NT2/D1 (cell line): Measurements from ENCODE around the gene B4GALT5.
"Not testable (repeated sequence)": the region's sequence is repeated elsewhere in the genome, so short reads cannot be mapped to it uniquely, and the experiment has no call there.

Experiments used
- DNase-seq: peaks from one replicate; pipeline ENCODE4 v3.0.0-alpha.2; 2011; ENCODE audit warnings: low read depth, low spot score
- H3K27me3 ChIP-seq: 2 replicates; pipeline ENCODE4 v1.6.0; 2011; ENCODE audit warnings: mild to moderate bottlenecking; ENCODE audit not compliant: insufficient read length, insufficient read depth
- H3K36me3 ChIP-seq: 2 replicates; pipeline ENCODE4 v1.6.1; 2011; ENCODE audit warnings: mild to moderate bottlenecking, low read length, mixed read lengths; ENCODE audit not compliant: insufficient read depth, insufficient read length
- H3K4me1 ChIP-seq: 2 replicates; pipeline ENCODE4 v1.5.1; 2011; ENCODE audit not compliant: insufficient read depth, insufficient read length
- H3K4me3 ChIP-seq: 2 replicates; pipeline ENCODE4 v1.5.1; 2011; ENCODE audit warnings: low read depth; ENCODE audit not compliant: insufficient read length
- H3K9ac ChIP-seq: 2 replicates; pipeline ENCODE4 v1.6.0; 2011; ENCODE audit warnings: low read depth; ENCODE audit not compliant: insufficient read length
- H3K9me3 ChIP-seq: 2 replicates; pipeline ENCODE4 v1.5.1; 2011; ENCODE audit warnings: mild to moderate bottlenecking, low read length; ENCODE audit not compliant: insufficient read depth
- SUZ12 ChIP-seq: IDR thresholded peaks from 2 replicates; pipeline ENCODE4 v1.6.1; 2011; ENCODE audit not compliant: insufficient read length, insufficient read depth; ENCODE audit errors: extremely low read depth
- YY1 ChIP-seq: IDR thresholded peaks from 2 replicates; pipeline ENCODE4 v1.6.1; 2011; ENCODE audit not compliant: insufficient read length, insufficient read depth
- ZNF274 ChIP-seq: IDR thresholded peaks from 2 replicates; pipeline ENCODE4 v1.6.1; 2011; ENCODE audit warnings: mild to moderate bottlenecking, low read depth, low read length

Gene B4GALT5

DNA sequence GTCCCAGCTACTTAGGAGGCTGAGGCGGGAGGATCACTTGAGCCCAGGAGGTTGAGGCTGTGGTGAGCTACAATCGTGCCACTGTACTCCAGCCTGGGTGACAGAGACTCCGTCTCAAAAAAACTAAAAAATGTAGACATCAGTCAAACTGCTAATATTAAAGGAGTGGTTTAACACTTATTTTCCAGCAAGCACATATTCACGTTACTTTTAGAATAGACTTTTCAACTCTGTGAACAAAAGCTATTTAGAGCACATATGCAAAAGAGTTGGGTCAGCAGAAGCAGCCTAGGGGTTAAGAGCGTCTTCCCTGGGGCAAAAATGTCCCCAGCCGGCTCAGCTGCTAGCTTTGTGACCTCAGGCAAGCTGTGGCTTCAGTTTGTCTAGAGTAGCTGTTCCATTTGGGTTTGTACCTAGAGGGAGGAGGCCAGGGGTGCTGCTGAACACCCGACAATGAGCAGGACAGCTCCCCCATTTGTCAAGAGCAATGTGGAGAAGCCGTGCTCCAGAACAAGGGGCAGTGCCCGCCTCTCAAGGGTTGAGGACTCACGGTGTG is 83.2 kb downstream of the B4GALT5 start:
- peaks cover 12% of the 10 kb centered on the region for H3K4me1 ChIP-seq
- no peaks in the 10 kb centered on the region for H3K9me3 ChIP-seq
- no peak for DNase-seq
- no peak overlapping the region for H3K4me3 ChIP-seq
- peaks cover 19% of the 10 kb centered on the region for H3K36me3 ChIP-seq
- no peak overlapping the region for H3K9ac ChIP-seq
- no peak for TF ChIP-seq SUZ12
- TF ChIP-seq YY1, result no peak
- TF ChIP-seq ZNF274, result no peak
- no peaks in the 10 kb centered on the region for H3K27me3 ChIP-seq

DNA sequence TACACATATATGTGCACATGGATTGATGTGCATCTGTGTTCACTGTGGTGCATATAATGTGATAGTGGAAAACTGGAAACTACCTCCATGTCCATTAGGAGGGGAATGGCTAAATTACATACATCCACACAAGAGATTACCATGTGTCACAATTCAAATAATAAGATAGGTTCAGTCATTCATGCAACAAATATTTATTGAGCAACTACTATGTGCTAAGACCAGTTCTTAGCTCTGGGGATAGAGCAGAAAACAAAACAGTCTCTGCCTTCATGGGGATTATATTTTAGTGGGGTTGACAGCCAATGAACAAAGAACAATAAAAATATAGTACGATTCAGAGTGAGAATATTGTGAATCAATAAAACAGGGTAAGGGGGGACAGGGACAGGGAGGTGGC is 84.1 kb downstream of the B4GALT5 start:
- TF ChIP-seq YY1 (no peak), SUZ12 (no peak), ZNF274 (no peak)
- peaks cover 12% of the 10 kb centered on the region for H3K4me1 ChIP-seq
- DNase-seq, result no peak

DNA sequence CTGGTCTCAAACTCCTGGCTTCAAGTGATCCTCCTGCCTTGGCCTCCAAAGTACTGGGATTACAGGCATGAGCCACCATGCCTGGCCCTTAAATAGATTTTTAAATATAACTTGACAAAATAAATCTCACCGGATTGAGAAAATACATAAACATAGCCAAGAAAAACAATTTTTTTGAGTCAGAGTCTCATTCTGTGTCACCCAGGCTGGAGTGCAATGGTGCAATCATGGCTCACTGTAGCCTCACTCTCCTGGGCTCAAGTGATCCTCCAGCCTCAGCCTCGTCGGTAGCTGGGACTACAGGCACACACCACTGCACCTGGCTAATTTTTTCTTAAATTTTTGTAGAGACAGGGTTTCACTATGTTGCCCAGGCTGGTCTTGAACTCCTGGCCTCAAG is 85.4 kb downstream of the B4GALT5 start:
- H3K9ac ChIP-seq, H3K9me3 ChIP-seq, H3K36me3 ChIP-seq, H3K4me3 ChIP-seq, DNase-seq, H3K27me3 ChIP-seq: not testable (repeated sequence)
- peaks cover 12% of the 10 kb centered on the region for H3K4me1 ChIP-seq

More for the DNA sequence above, 84.1 kb downstream of the B4GALT5 start:
- Histone ChIP-seq H3K9ac (no peak overlapping the region), H3K9me3 (no peaks in the 10 kb centered on the region), H3K4me3 (no peak overlapping the region), H3K36me3 (peaks cover 11% of the 10 kb centered on the region), H3K27me3 (no peaks in the 10 kb centered on the region)

- Histone ChIP-seq H3K9me3 (0 out of 2 replicates have a peak, but pooled peaks cover 2% of the 10 kb centered on the region), H3K9ac (no peak overlapping the region), H3K36me3 (no peaks in the 10 kb centered on the region), H3K4me1 (peaks cover 12% of the 10 kb centered on the region), H3K27me3 (no peaks in the 10 kb centered on the region), H3K4me3 (no peak overlapping the region)
- no peak for DNase-seq
- TF ChIP-seq YY1 (no peak), ZNF274 (no peak), SUZ12 (no peak)
Observed at GRCh38 chr20:49627329-49627761, 86.3 kb downstream of the B4GALT5 start.

DNA sequence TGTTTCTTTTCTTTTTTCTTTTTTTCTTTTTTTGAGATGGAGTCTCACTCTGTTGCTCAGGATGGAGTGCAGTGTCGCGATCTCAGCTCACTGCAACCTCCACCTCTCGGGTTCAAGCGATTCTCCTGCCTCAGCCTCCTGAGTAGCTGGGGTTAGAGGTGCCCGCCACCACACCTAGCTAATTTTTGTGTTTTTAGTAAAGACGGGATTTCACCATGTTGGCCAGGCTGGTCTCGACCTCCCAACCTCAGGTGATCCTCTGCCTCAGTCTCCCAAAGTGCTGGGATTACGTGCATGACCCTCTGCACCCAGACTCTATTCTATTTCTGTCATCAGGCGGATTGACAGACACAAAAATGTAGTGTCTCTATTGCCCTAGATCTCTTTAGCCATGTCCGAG is 88.7 kb downstream of the B4GALT5 start:
- not testable (repeated sequence) for H3K4me1 ChIP-seq, H3K9ac ChIP-seq, DNase-seq, H3K9me3 ChIP-seq, H3K36me3 ChIP-seq, H3K27me3 ChIP-seq, H3K4me3 ChIP-seq

DNA sequence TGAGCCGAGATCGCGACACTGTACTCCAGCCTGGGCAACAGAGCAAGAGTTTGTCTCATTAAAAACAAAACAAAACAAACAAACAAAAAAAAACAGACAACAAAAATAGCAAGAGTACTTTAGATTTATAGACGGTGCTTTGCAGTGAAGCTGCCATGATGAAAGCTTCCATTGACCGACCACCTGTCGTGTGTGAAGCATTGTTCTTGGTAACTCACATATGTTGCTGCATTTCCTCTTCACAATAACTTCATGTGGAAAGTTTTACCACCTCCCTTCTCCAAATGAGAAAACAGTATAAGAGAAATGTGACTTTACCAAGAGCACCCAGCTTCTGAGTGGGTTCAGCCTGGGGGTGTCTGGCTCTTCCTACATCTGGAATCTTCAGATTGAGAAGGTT is 89.4 kb downstream of the B4GALT5 start:
- Histone ChIP-seq H3K27me3 (no peaks in the 10 kb centered on the region), H3K36me3 (no peaks in the 10 kb centered on the region), H3K4me1 (peaks cover 3% of the 10 kb centered on the region), H3K4me3 (no peak overlapping the region), H3K9me3 (0 out of 2 replicates have a peak, but pooled peaks cover 5% of the 10 kb centered on the region), H3K9ac (no peak overlapping the region)
- no peak for TF ChIP-seq ZNF274
- no peak for TF ChIP-seq SUZ12
- TF ChIP-seq YY1, result no peak
- DNase-seq, result no peak

DNA sequence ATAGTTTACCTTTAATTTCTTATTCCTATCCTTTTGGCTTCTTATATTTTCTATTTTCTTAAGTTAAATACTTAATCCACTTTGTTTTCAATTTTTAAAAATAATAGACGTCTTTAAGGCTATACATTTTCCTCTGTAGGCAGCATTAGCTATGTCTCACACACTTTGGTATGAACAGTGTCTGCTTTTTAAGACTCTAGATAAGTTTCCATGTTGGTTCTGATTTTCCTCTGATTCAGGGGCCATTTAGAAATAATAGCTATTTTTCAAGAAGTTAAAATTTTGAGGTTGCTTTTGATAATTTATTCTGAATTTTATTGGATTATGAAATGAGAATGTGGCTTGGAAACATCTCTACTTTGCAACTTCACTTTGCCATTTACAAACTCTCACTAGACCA is 91.4 kb downstream of the B4GALT5 start:
- Histone ChIP-seq H3K27me3 (no peaks in the 10 kb centered on the region), H3K36me3 (no peaks in the 10 kb centered on the region), H3K4me1 (peaks cover 3% of the 10 kb centered on the region), H3K9me3 (0 out of 2 replicates have a peak, but pooled peaks cover 5% of the 10 kb centered on the region), H3K9ac (no peak overlapping the region), H3K4me3 (no peak overlapping the region)
- TF ChIP-seq ZNF274 (no peak), SUZ12 (no peak), YY1 (no peak)
- DNase-seq, result no peak
